Heart left ventricle (tissue), 13 donors: Measurements from ENCODE around the gene TMEM109.
A peak's percentile ranks its signal among the peaks of the same experiment; 100 is the strongest.

Source experiments
- POLR2A ChIP-seq, 2 donors: fragments of 450-650 bp; IDR thresholded peaks; one replicate each; pipeline ENCODE4 v1.6.1; 2017; ENCODE audit warnings: antibody characterized with exemption in 2 of 2, mild to moderate bottlenecking in 2 of 2, moderate library complexity in 2 of 2
- TF ChIP-seq, protein P1 (sequence below), 12 donors: fragments of 200-600 bp; sonication (generic) in 4 of 12; IDR thresholded peaks; one replicate each; pipeline versions ENCODE4 v1.5.0 to v1.8.0; 2018 to 2022; ENCODE audit warnings: antibody characterized with exemption in 12 of 12, mild to moderate bottlenecking in 5 of 12
- donor health status: ischemic (EF 13 %, LVEDD 7.1; RV severe dilation, severe dysfunction).
- donor health status: DM: no; HTN: yes; CAD: no.
- donor health status: DM: no; HTN: no; CAD: no.
- donor health status: ischemic (EF 25% LVEDD 6.9; RV normal size, moderate dysfunction).
- donor health status: ischemic (EF 25% LVEDD 5.7; RV mildly dilated, moderate dysfunction).
- donor health status: ischemic (EF 35%, LVEDD 5.7; RV mildly dilated, moderate dysfunction).
- donor health status: nonischemic (EF 11% LVEDD 7.7; RV severe dilation, severe dysfunction).
- donor health status: DM: yes; HTN: yes; CAD: no.
- donor health status: PGD.
- donor health status: ischemic (EF 29% LVEDD 5.4; RV normal size, mild dysfunction).
- donor health status: nonischemic (EF 23%, LVEDD 6.1; RV moderate dilation, normal function).

DNA sequence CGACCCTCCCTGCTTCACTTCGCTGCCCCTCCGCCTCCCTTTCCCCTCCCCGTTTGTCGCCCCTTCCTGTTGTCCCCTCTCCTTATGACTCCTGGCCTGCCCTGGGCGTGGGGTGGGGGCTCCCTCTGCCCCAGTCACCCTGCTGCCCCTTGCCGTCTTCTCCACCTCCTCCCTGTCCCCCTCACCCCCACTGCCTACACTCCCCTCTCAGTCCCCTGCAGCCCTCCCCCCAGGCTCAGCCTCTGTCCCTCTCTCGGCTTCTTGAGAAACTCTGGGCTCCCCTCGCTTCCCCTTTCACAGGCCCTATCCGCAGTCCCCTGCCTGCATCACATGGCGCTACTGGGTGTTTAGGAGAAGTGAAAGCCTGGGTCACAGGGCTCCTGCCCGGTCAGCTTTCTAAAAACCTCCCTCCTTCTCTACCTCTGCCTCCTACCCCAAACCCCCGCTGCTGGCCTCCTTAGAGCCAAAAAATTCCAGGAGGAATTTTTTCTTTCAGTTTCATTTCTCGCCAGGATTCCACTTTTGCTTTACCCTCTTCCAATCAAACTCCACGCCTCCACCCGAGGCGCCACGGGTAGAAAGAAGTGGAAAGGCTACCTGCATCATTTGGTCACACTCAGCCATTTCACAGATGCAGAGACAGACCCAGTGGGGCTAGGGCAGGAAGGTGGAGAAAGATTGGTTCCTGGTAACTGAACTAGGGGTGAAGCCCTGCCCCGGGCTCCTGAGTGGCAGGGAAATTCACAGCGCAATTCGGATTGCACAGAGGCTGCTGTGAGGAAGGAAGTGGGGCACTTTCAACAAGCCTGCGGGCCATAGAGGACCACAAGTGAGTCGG, 38.2 kb downstream of the TMEM109 start, which contains the start of gene SLC15A3:
- peak in 1 of 2 donors; percentile 9 for TF ChIP-seq POLR2A (IDR thresholded peaks at IDR 0.05)
- TF ChIP-seq, protein P1, sequence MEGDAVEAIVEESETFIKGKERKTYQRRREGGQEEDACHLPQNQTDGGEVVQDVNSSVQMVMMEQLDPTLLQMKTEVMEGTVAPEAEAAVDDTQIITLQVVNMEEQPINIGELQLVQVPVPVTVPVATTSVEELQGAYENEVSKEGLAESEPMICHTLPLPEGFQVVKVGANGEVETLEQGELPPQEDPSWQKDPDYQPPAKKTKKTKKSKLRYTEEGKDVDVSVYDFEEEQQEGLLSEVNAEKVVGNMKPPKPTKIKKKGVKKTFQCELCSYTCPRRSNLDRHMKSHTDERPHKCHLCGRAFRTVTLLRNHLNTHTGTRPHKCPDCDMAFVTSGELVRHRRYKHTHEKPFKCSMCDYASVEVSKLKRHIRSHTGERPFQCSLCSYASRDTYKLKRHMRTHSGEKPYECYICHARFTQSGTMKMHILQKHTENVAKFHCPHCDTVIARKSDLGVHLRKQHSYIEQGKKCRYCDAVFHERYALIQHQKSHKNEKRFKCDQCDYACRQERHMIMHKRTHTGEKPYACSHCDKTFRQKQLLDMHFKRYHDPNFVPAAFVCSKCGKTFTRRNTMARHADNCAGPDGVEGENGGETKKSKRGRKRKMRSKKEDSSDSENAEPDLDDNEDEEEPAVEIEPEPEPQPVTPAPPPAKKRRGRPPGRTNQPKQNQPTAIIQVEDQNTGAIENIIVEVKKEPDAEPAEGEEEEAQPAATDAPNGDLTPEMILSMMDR (IDR thresholded peaks at IDR 0.05): no peak
